HG03558 (cell line): ENCODE data around the gene MAD2L1BP.
"Not testable (repeated sequence)": the region's sequence is repeated elsewhere in the genome, so short reads cannot be mapped to it uniquely, and the experiment has no call there.

ENCODE experiments used
- ATAC-seq: cut with Tn5 transposase; IDR thresholded peaks from one replicate; pipeline ENCODE4 v1.9.1; 2021; ENCODE audit warnings: moderate number of reproducible peaks; ENCODE audit not compliant: unreplicated experiment; ENCODE audit errors: extremely low read depth

MAD2L1BP gene

GRCh38 chr6:43624786-43625288 lies 10.8 kb upstream of the MAD2L1BP start:
- no peak for ATAC-seq

GRCh38 chr6:43625393-43625992 lies 10.1 kb upstream of the MAD2L1BP start:
- ATAC-seq, result no peak

GRCh38 chr6:43627008-43627825 lies 8.4 kb upstream of the MAD2L1BP start:
- ATAC-seq, result no peak

GRCh38 chr6:43628393-43629103 lies 7.1 kb upstream of the MAD2L1BP start:
- ATAC-seq, result no peak

GRCh38 chr6:43629104-43629504 lies 6.5 kb upstream of the MAD2L1BP start, which contains the start of gene GTPBP2:
TSS of gene GTPBP2 (minus strand) at chr6:43629264. CDS start at chr6:43629162, 102 bp downstream.
- ATAC-seq, result peak; percentile 64

- peak; percentile 42 for ATAC-seq
These were observed 5.9 kb upstream of the MAD2L1BP start for GRCh38 chr6:43629505-43630300.

GRCh38 chr6:43630980-43631619 lies 4.5 kb upstream of the MAD2L1BP start:
- ATAC-seq, result no peak

GRCh38 chr6:43633002-43633401 lies 2.6 kb upstream of the MAD2L1BP start:
- ATAC-seq, result not testable (repeated sequence)

GRCh38 chr6:43634702-43635303 lies 837 bp upstream of the MAD2L1BP start:
- no peak for ATAC-seq

GRCh38 chr6:43636308-43636659 lies 644 bp downstream of the MAD2L1BP start:
- no peak for ATAC-seq

- no peak for ATAC-seq
These were observed 4.6 kb downstream of the MAD2L1BP start for GRCh38 chr6:43639984-43640800.

GRCh38 chr6:43644940-43645612 lies 9.4 kb downstream of the MAD2L1BP start, which contains the start of gene RSPH9:
TSS of gene RSPH9 (plus strand) at chr6:43645036. CDS start at chr6:43645099, 63 bp downstream.
- ATAC-seq, result no peak

- ATAC-seq, result no peak
These were observed 9.9 kb downstream of the MAD2L1BP start for GRCh38 chr6:43645613-43645964.

- ATAC-seq, result no peak
These were observed 12.0 kb downstream of the MAD2L1BP start for GRCh38 chr6:43647613-43648012.

- ATAC-seq, result no peak
These were observed 12.6 kb downstream of the MAD2L1BP start for GRCh38 chr6:43648248-43648647.

GRCh38 chr6:43652822-43653221 lies 17.2 kb downstream of the MAD2L1BP start:
- not testable (repeated sequence) for ATAC-seq

GRCh38 chr6:43657221-43657802 lies 21.7 kb downstream of the MAD2L1BP start:
- ATAC-seq, result no peak
